Fibroblast of lung (primary cell): Measurements from ENCODE around the gene ADGRD1. TPM values are rescaled to one million over a fixed set of nuclear protein-coding genes. Genes with fewer than 3 reads are reported as not detected.

ENCODE experiments used
- DNase-seq, 2 donors: peaks; one replicate each; pipeline versions ENCODE4 v3.0.0 to v3.0.0-alpha.2; 2010; ENCODE audit warnings: low read depth in 2 of 2
- H2AFZ ChIP-seq: 2 replicates; pipeline ENCODE4 v1.5.1; 2012; ENCODE audit warnings: low read length, control low read depth, inconsistent platforms
- H3K27ac ChIP-seq: 2 replicates; pipeline ENCODE4 v1.5.1; 2011; ENCODE audit warnings: low read length, control low read depth; ENCODE audit not compliant: insufficient read depth
- H3K27me3 ChIP-seq: 2 replicates; pipeline ENCODE4 v1.5.1; 2011; ENCODE audit warnings: mild to moderate bottlenecking, low read length; ENCODE audit not compliant: control insufficient read depth, insufficient read depth
- H3K36me3 ChIP-seq: 2 replicates; pipeline ENCODE4 v1.5.1; 2011; ENCODE audit warnings: low read length; ENCODE audit not compliant: control insufficient read depth, insufficient read depth
- H3K4me1 ChIP-seq: 2 replicates; pipeline ENCODE4 v1.5.1; 2011; ENCODE audit warnings: low read length; ENCODE audit not compliant: control insufficient read depth, insufficient read depth; ENCODE audit errors: extremely low read depth
- H3K4me2 ChIP-seq: 2 replicates; pipeline ENCODE4 v1.5.1; 2011; ENCODE audit warnings: low read length, control low read depth; ENCODE audit not compliant: insufficient read depth; ENCODE audit errors: extremely low read depth
- H3K4me3 ChIP-seq, 4 experiments: fragments of 200-600 bp in 1 of 4; sonication (generic) in 1 of 4; replicated peaks in 1 of 4; 2 replicates each; pipeline ENCODE4 v1.5.1; 2011 to 2016; ENCODE audit warnings: low read length in 4 of 4, low read depth in 3 of 4, mild to moderate bottlenecking in 3 of 4, control low read depth in 2 of 4, inconsistent platforms in 1 of 4, mixed read lengths in 1 of 4; ENCODE audit not compliant: insufficient read depth in 1 of 4; ENCODE audit errors: control extremely low read depth in 1 of 4
- H3K79me2 ChIP-seq: 2 replicates; pipeline ENCODE4 v1.5.1; 2012; ENCODE audit warnings: mild to moderate bottlenecking, low read length, inconsistent platforms; ENCODE audit not compliant: control insufficient read depth, insufficient read depth
- H3K9ac ChIP-seq: 2 replicates; pipeline ENCODE4 v1.5.1; 2011; ENCODE audit warnings: mild to moderate bottlenecking, low read length, control low read depth; ENCODE audit not compliant: insufficient read depth
- H3K9me3 ChIP-seq: 2 replicates; pipeline ENCODE4 v1.5.1; 2012; ENCODE audit warnings: low read depth, low read length; ENCODE audit not compliant: control insufficient read depth, insufficient read depth
- H4K20me1 ChIP-seq: 2 replicates; pipeline ENCODE4 v1.5.1; 2011; ENCODE audit warnings: low read length; ENCODE audit not compliant: control insufficient read depth, insufficient read depth; ENCODE audit errors: extremely low read depth
- EZH2 ChIP-seq: IDR thresholded peaks from 2 replicates; pipeline ENCODE4 v1.5.1; 2012; ENCODE audit warnings: low read length, control low read depth, mild to moderate bottlenecking; ENCODE audit errors: missing control alignments
- polyA plus RNA-seq, 2 donors: library from polyadenylated mRNA; depleted of rRNA in 1 of 2; stranded (reverse) in 1 of 2; unstranded in 1 of 2; fragments of >200 nt; gene quantifications; 2 replicates each; pipeline ENCODE4 v1.2.1, GENCODE V29; 2011 to 2012; ENCODE audit warnings: missing spikeins in 1 of 2
- total RNA-seq: library from RNA; depleted of rRNA; stranded (reverse); fragments of >200 nt; gene quantifications from 2 replicates; pipeline ENCODE4 v1.2.1, GENCODE V29; 2014
- TF ChIP-seq, protein P1 (sequence below), 2 donors: IDR thresholded peaks in 1 of 2; conservative IDR thresholded peaks in 1 of 2; 1 replicate in 1 of 2; 2 replicates in 1 of 2; pipeline ENCODE4 v1.5.1; 2011 to 2012; ENCODE audit warnings: low read length in 2 of 2, control low read depth in 1 of 2, inconsistent platforms in 1 of 2, low read depth in 1 of 2, mild to moderate bottlenecking in 1 of 2

Gene ADGRD1
- total and polyA plus RNA-seq, 2 donors (not counting 1 experiment from before 2014, with no cell fraction given), result 7.3 to 11.6 TPM

GRCh38 chr12:131003036-131003715 lies 49.5 kb downstream of the ADGRD1 start:
- Histone ChIP-seq H2AFZ (no peak overlapping the region), H3K27ac (no peak overlapping the region), H3K9me3 (no peaks in the 10 kb centered on the region), H3K79me2 (no peaks in the 10 kb centered on the region), H3K4me2 (no peak overlapping the region), H3K27me3 (no peaks in the 10 kb centered on the region), H3K4me3 (no peak overlapping the region), H3K36me3 (no peaks in the 10 kb centered on the region), H3K4me1 (no peaks in the 10 kb centered on the region), H3K9ac (no peak overlapping the region), H4K20me1 (no peaks in the 10 kb centered on the region)
- no peak for DNase-seq
- TF ChIP-seq, protein P1, sequence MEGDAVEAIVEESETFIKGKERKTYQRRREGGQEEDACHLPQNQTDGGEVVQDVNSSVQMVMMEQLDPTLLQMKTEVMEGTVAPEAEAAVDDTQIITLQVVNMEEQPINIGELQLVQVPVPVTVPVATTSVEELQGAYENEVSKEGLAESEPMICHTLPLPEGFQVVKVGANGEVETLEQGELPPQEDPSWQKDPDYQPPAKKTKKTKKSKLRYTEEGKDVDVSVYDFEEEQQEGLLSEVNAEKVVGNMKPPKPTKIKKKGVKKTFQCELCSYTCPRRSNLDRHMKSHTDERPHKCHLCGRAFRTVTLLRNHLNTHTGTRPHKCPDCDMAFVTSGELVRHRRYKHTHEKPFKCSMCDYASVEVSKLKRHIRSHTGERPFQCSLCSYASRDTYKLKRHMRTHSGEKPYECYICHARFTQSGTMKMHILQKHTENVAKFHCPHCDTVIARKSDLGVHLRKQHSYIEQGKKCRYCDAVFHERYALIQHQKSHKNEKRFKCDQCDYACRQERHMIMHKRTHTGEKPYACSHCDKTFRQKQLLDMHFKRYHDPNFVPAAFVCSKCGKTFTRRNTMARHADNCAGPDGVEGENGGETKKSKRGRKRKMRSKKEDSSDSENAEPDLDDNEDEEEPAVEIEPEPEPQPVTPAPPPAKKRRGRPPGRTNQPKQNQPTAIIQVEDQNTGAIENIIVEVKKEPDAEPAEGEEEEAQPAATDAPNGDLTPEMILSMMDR (conservative IDR thresholded peaks at IDR 0.05 in 1 of 2, IDR thresholded peaks at IDR 0.05 in 1 of 2; ENCODE audit: low read depth in 1 of 2, low read length in 2 of 2), result no peak
- TF ChIP-seq EZH2, result no peak

GRCh38 chr12:131003716-131004045 lies 50.0 kb downstream of the ADGRD1 start:
- no peak overlapping the region for H3K4me2 ChIP-seq
- H4K20me1 ChIP-seq, result no peaks in the 10 kb centered on the region
- H3K4me1 ChIP-seq, result no peaks in the 10 kb centered on the region
- no peak for DNase-seq
- H3K9ac ChIP-seq, result no peak overlapping the region
- H2AFZ ChIP-seq, result no peak overlapping the region
- H3K36me3 ChIP-seq, result no peaks in the 10 kb centered on the region
- no peaks in the 10 kb centered on the region for H3K27me3 ChIP-seq
- H3K4me3 ChIP-seq, result no peak overlapping the region
- H3K27ac ChIP-seq, result no peak overlapping the region
- TF ChIP-seq EZH2, result no peak
- TF ChIP-seq, protein P1 (conservative IDR thresholded peaks at IDR 0.05 in 1 of 2, IDR thresholded peaks at IDR 0.05 in 1 of 2; ENCODE audit: low read depth in 1 of 2, low read length in 2 of 2), result no peak
- no peaks in the 10 kb centered on the region for H3K9me3 ChIP-seq
- H3K79me2 ChIP-seq, result no peaks in the 10 kb centered on the region

DNA sequence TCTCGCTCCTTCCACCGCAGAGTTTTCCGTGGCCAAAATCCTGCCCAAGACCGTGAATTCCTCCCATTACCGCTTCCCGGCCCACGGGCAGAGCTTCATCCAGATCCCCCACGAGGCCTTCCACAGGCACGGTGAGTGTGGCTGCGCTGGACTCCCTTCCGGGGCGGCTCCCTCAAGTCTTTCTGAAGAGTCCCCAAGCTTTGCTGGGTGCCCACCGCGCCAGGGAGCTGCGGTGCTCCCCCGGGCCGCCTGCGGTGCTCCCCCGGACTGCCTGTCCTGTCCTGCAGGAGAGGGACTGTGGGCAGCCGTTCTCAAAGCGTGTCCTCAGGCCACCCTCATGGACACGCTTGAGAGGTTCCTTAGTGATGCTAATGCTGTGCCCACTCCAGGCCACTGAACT lies 50.5 kb downstream of the ADGRD1 start:
- no peak for DNase-seq
- Histone ChIP-seq H3K9me3 (no peaks in the 10 kb centered on the region), H3K9ac (no peak overlapping the region)

More for the DNA sequence above, 50.5 kb downstream of the ADGRD1 start:
- TF ChIP-seq EZH2, result no peak
- TF ChIP-seq, protein P1 (conservative IDR thresholded peaks at IDR 0.05 in 1 of 2, IDR thresholded peaks at IDR 0.05 in 1 of 2; ENCODE audit: low read depth in 1 of 2, low read length in 2 of 2), result no peak
- Histone ChIP-seq H3K27ac (no peak overlapping the region), H4K20me1 (no peaks in the 10 kb centered on the region), H3K4me3 (no peak overlapping the region), H3K36me3 (no peaks in the 10 kb centered on the region), H2AFZ (no peak overlapping the region), H3K4me2 (no peak overlapping the region), H3K79me2 (no peaks in the 10 kb centered on the region), H3K4me1 (no peaks in the 10 kb centered on the region), H3K27me3 (no peaks in the 10 kb centered on the region)
